Measurements from ENCODE around the gene RPL22.
A peak's percentile ranks its signal among the peaks of the same experiment; 100 is the strongest.

GRCh38 chr1:6199298-6200187, at the start of gene RPL22:
- no peak for TF ChIP-seq ESRRG (CRISPR knock-in tag; IDR thresholded peaks at IDR 0.05)
- TF ChIP-seq ZNF8 (CRISPR knock-in tag; IDR thresholded peaks at IDR 0.05): no peak
- TF ChIP-seq TSHZ2 (CRISPR knock-in tag; IDR thresholded peaks at IDR 0.05): no peak
- TF ChIP-seq GLIS3 (CRISPR knock-in tag; IDR thresholded peaks at IDR 0.05): no peak
- no peak for TF ChIP-seq BACH2 (CRISPR knock-in tag; IDR thresholded peaks at IDR 0.05; ENCODE audit: borderline replicate concordance)
- TF ChIP-seq ZFP3 (CRISPR knock-in tag; IDR thresholded peaks at IDR 0.05): 0 out of 2 replicates have a peak, but pooled peaks have one; percentile 14
- TF ChIP-seq CSRNP3 (CRISPR knock-in tag; IDR thresholded peaks at IDR 0.05): no peak
- no peak for TF ChIP-seq ARNTL (CRISPR knock-in tag; IDR thresholded peaks at IDR 0.05; ENCODE audit: borderline replicate concordance, low read depth)
- no peak for TF ChIP-seq ZC3H10 (CRISPR knock-in tag; IDR thresholded peaks at IDR 0.05)
- TF ChIP-seq ZFP30 (CRISPR knock-in tag; IDR thresholded peaks at IDR 0.05): no peak
- no peak for TF ChIP-seq SNAI2 (CRISPR knock-in tag; IDR thresholded peaks at IDR 0.05)
- TF ChIP-seq OSR1 (CRISPR knock-in tag; IDR thresholded peaks at IDR 0.05): no peak
- no peak for TF ChIP-seq ZNF70 (CRISPR knock-in tag; IDR thresholded peaks at IDR 0.05)
